Fibroblast of skin of abdomen (primary cell): ENCODE results near the gene ZNF646. TPM values are rescaled to one million over a fixed set of nuclear protein-coding genes. Genes with fewer than 3 reads are reported as not detected.

Experiments
- DNase-seq: peaks from one replicate; pipeline ENCODE4 v3.0.0-alpha.2; 2013
- polyA plus RNA-seq, 2 experiments: library from polyadenylated mRNA; unstranded; fragments of 120-200 nt; gene quantifications; one replicate each; pipeline ENCODE4 v1.2.1, GENCODE V29; 2013; ENCODE audit not compliant: insufficient read length in 2 of 2

ZNF646 gene, protein sequence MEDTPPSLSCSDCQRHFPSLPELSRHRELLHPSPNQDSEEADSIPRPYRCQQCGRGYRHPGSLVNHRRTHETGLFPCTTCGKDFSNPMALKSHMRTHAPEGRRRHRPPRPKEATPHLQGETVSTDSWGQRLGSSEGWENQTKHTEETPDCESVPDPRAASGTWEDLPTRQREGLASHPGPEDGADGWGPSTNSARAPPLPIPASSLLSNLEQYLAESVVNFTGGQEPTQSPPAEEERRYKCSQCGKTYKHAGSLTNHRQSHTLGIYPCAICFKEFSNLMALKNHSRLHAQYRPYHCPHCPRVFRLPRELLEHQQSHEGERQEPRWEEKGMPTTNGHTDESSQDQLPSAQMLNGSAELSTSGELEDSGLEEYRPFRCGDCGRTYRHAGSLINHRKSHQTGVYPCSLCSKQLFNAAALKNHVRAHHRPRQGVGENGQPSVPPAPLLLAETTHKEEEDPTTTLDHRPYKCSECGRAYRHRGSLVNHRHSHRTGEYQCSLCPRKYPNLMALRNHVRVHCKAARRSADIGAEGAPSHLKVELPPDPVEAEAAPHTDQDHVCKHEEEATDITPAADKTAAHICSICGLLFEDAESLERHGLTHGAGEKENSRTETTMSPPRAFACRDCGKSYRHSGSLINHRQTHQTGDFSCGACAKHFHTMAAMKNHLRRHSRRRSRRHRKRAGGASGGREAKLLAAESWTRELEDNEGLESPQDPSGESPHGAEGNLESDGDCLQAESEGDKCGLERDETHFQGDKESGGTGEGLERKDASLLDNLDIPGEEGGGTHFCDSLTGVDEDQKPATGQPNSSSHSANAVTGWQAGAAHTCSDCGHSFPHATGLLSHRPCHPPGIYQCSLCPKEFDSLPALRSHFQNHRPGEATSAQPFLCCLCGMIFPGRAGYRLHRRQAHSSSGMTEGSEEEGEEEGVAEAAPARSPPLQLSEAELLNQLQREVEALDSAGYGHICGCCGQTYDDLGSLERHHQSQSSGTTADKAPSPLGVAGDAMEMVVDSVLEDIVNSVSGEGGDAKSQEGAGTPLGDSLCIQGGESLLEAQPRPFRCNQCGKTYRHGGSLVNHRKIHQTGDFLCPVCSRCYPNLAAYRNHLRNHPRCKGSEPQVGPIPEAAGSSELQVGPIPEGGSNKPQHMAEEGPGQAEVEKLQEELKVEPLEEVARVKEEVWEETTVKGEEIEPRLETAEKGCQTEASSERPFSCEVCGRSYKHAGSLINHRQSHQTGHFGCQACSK (N-terminal part only)
- 8.7 TPM for polyA plus RNA-seq (2013, experiment 1 of 2; ENCODE audit: insufficient read length)
- polyA plus RNA-seq (2013, experiment 2 of 2; ENCODE audit: insufficient read length): 8.1 TPM

- peak; percentile 99 for DNase-seq
These were observed at the start of gene ZNF646, which contains the start of gene ZNF668 for GRCh38 chr16:31073970-31074813. Gene ZNF646, plus strand, starts transcription at chr16:31074422. Its CDS starts 1,903 bp downstream, at chr16:31076325. Gene ZNF668, minus strand, starts transcription at chr16:31074240. Its CDS starts 9,781 bp downstream, at chr16:31064459.

DNA sequence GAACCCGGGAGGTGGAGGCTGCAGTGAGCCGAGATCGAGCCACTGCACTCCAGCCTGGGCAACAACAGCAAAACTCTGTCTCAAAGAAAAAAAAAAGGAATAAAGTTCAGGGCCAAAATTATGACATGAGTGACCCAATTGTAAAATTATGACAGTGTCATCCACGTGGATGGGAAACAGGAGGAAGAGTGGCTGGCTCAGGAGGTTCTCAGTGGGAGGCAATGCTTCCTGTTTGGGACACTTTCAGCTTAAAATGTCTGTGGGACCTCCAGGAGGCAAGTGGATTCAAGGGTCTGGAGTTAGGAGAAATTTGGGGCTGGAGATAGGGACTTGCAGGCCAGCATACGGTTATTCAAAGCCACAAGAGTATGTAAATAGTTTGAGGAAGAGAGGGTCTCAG, 48.9 kb upstream of the ZNF646 start:
- no peak for DNase-seq

- DNase-seq: no peak
These were observed 45.0 kb upstream of the ZNF646 start for GRCh38 chr16:31029272-31029671.

- no peak for DNase-seq
These were observed 42.9 kb upstream of the ZNF646 start for GRCh38 chr16:31031276-31031675.

GRCh38 chr16:31032736-31033708, 41.2 kb upstream of the ZNF646 start, which contains the start of gene STX4:
Gene STX4, plus strand, starts transcription at chr16:31033558. Its CDS starts 248 bp downstream, at chr16:31033806.
- peak; percentile 97 for DNase-seq

GRCh38 chr16:31033709-31034492, 40.3 kb upstream of the ZNF646 start:
- DNase-seq: peak; percentile 71

- DNase-seq: no peak
These were observed 37.5 kb upstream of the ZNF646 start for GRCh38 chr16:31036691-31037090.

GRCh38 chr16:31038993-31039392, 35.2 kb upstream of the ZNF646 start:
- no peak for DNase-seq

- no peak for DNase-seq
These were observed 31.4 kb upstream of the ZNF646 start for GRCh38 chr16:31042866-31043265.

DNA sequence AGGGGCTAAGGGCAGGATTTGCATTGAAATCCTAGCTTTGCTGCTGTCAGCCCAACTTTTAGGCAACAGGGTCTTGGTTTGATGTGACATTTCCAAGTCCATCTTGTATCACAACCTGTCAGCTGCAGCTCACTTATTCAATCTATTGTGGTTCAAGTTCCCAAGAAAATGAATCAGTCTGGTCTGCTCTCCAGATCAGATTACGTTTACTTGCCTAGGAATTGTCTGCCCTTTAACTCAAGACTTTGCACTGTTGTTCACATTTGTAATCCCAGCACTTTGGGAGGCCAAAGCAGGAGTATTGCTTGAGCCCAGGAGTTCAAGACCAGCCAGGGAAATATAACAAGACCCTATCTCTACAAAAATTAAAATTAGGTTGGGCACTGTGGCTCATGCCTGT, 30.9 kb upstream of the ZNF646 start:
- DNase-seq: no peak

DNA sequence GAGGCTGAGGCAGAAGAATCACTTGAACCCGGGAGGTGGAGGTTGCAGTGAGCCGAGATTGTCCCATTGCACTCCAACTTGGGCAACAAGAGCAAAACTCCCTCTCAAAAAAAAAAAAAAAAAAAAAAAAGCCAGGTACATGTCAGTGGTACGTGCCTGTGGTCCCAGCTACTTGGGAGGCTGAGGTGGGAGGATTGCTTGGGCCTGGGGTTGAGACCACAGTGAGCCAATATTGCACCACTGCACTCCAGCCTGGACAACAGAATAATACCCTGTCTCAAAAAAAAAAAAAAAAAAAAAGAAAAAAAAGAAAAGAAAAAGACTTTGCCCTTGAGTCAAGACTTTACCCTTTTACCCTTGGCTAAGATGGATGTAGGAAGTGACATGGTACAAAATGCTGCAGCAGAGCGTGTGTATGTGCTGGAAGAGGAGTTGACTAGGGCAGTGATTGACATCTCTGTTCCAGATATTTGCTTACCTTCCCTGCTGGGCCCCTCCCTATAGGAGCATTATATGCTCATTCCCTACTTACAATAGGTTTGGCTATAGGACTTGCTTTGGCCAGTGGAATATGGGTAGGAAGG, 30.2 kb upstream of the ZNF646 start:
- no peak for DNase-seq

DNA sequence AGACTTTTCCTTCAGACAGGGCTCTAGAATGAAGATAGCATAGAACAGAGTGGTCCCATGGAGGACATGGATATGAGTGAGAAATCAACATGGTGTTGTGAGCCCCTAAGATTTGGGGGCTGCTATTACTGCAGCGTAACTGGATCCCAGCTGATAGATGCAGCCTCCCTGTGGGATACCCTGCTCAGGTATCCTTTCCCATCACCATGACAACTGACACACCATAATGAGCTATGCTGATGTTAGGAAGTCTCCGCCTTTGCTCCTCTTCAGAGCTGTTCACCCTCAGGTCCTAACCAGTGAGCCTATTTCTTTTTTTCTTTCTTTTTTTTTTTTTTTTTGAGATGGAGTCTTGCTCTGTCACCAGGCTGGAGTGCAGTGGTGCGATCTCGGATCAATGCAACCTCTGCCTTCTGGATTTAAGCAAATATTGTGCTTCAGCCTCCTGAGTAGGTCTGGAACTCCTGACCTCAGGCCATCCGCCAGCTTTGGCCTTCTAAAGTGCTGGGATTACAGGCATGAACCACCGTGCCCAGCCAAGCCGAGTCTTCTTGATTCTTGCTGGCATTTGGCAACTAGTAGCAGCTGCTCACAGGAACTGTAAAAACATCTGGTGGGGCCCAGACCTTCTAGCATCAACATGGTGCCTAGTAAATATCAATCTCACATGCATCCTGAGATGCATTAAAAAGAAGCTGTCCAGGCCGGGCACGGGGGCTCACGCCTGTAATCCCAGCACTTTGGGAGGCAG, 23.8 kb upstream of the ZNF646 start:
- no peak for DNase-seq

GRCh38 chr16:31052114-31052513, 22.1 kb upstream of the ZNF646 start:
- DNase-seq: peak; percentile 90

GRCh38 chr16:31055613-31056012, 18.6 kb upstream of the ZNF646 start:
- no peak for DNase-seq

DNA sequence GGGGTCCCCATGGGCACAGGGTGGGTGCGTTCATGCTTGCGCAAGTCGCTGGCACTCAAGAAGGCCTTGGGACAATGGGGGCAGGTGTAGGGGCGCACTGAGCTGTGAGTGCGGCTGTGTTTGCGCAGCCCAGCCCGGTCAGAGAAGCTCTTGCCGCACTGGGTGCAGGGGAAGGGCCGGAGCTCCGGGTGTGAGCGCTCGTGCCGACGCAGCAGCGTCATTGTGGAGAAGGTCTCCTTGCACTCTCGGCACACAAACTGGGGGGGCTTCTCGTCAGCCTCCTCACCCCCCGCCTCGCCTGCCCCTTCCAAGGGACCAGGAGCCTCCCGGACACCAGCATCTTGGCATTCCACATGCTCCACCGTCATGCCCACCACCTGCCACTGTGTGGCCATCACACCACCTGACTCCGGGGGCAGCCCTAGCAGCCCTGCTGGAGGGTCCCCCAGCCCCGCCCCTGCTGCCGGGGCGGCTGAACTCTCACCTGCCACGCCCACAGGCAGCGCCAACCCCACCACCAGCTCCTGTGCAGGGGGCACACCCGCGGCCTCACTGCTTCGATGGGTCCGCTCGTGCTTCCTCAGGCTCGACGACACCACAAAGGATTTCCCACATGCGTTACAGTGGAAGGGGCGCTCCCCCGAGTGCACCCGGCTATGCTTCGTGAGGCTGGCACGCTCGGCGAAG, 13.0 kb upstream of the ZNF646 start:
- DNase-seq: no peak

- DNase-seq: no peak
These were observed 12.3 kb upstream of the ZNF646 start for GRCh38 chr16:31061813-31062440.

- DNase-seq: no peak
These were observed 10.8 kb upstream of the ZNF646 start for GRCh38 chr16:31063495-31063842.
